GM12872 (cell line): ENCODE results near the gene DUSP7.

Experiments
- CTCF ChIP-seq: IDR thresholded peaks from 3 replicates; pipeline ENCODE4 v1.5.1; 2011; ENCODE audit warnings: low read depth, mild to moderate bottlenecking, low read length, moderate library complexity; ENCODE audit not compliant: insufficient read depth

Gene DUSP7

GRCh38 chr3:52029053-52029452 is 27.3 kb downstream of the DUSP7 start:
- TF ChIP-seq CTCF = no peak

GRCh38 chr3:52028572-52028971 is 27.8 kb downstream of the DUSP7 start:
- TF ChIP-seq CTCF = no peak

- no peak for TF ChIP-seq CTCF
Observed at GRCh38 chr3:52026041-52026440, 30.3 kb downstream of the DUSP7 start.

- TF ChIP-seq CTCF = no peak
Observed at GRCh38 chr3:52025453-52025852, 30.9 kb downstream of the DUSP7 start.

- no peak for TF ChIP-seq CTCF
Observed at GRCh38 chr3:52024765-52025452, 31.5 kb downstream of the DUSP7 start.

GRCh38 chr3:52023860-52024764 is 32.3 kb downstream of the DUSP7 start:
- no peak for TF ChIP-seq CTCF

GRCh38 chr3:52023101-52023770 is 33.1 kb downstream of the DUSP7 start:
- no peak for TF ChIP-seq CTCF
